Fibroblast of lung (primary cell): ENCODE results near the gene TMC3.

ENCODE experiments used
- EZH2 ChIP-seq: IDR thresholded peaks from 2 replicates; pipeline ENCODE4 v1.5.1; 2012; ENCODE audit warnings: low read length, control low read depth, mild to moderate bottlenecking; ENCODE audit errors: missing control alignments
- TF ChIP-seq, protein P1 (sequence below), 2 donors: IDR thresholded peaks in 1 of 2; conservative IDR thresholded peaks in 1 of 2; 1 replicate in 1 of 2; 2 replicates in 1 of 2; pipeline ENCODE4 v1.5.1; 2011 to 2012; ENCODE audit warnings: low read length in 2 of 2, control low read depth in 1 of 2, inconsistent platforms in 1 of 2, low read depth in 1 of 2, mild to moderate bottlenecking in 1 of 2

DNA sequence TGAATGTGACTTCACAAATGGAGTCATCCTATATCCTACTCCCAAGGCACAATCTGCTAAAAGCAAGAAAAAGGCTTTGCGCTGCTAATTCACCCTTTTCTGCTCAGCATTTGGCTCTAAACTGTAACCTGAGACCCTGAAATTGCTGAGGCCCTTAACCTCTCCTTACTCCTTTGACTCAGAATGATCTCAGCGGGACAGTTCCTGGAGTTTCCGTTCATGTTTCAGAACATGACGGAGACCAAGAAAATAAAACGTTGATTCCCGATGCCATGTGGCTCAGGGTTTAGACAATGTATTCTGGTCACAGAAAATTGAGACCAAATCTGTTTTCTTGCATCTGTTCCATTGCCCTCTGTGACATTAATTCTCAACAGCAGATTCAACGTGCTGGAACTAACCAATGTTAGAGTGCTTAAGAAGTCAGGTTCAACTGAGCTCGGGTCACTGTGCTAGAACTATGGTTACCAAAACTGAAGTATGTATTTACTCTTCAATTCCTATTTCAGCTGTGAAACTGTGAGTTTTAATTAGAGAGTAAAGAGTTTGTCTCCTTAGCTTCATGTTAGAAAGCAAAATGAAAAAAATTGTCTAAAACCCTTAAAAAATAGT lies 45.4 kb upstream of the TMC3 start:
- TF ChIP-seq, protein P1, sequence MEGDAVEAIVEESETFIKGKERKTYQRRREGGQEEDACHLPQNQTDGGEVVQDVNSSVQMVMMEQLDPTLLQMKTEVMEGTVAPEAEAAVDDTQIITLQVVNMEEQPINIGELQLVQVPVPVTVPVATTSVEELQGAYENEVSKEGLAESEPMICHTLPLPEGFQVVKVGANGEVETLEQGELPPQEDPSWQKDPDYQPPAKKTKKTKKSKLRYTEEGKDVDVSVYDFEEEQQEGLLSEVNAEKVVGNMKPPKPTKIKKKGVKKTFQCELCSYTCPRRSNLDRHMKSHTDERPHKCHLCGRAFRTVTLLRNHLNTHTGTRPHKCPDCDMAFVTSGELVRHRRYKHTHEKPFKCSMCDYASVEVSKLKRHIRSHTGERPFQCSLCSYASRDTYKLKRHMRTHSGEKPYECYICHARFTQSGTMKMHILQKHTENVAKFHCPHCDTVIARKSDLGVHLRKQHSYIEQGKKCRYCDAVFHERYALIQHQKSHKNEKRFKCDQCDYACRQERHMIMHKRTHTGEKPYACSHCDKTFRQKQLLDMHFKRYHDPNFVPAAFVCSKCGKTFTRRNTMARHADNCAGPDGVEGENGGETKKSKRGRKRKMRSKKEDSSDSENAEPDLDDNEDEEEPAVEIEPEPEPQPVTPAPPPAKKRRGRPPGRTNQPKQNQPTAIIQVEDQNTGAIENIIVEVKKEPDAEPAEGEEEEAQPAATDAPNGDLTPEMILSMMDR (conservative IDR thresholded peaks at IDR 0.05 in 1 of 2, IDR thresholded peaks at IDR 0.05 in 1 of 2; ENCODE audit: low read depth in 1 of 2, low read length in 2 of 2), result no peak
- no peak for TF ChIP-seq EZH2
